Mucosa of stomach (tissue), 1 donor: Measurements from ENCODE around the gene AMIGO1.
"Not testable (repeated sequence)": the region's sequence is repeated elsewhere in the genome, so short reads cannot be mapped to it uniquely, and the experiment has no call there.

Experiments
- H3K27me3 ChIP-seq: one replicate; pipeline ENCODE4 v1.7.0; 2013; ENCODE audit warnings: mild to moderate bottlenecking, low read length; ENCODE audit not compliant: control insufficient read depth, insufficient read depth
- H3K36me3 ChIP-seq: one replicate; pipeline ENCODE4 v1.7.0; 2013; ENCODE audit warnings: low read length; ENCODE audit not compliant: control insufficient read depth, insufficient read depth
- H3K4me1 ChIP-seq: one replicate; pipeline ENCODE4 v1.7.0; 2013; ENCODE audit warnings: mild to moderate bottlenecking, low read length; ENCODE audit not compliant: control insufficient read depth, insufficient read depth
- H3K4me3 ChIP-seq: one replicate; pipeline ENCODE4 v1.7.0; 2013; ENCODE audit warnings: low read length
- H3K9ac ChIP-seq: one replicate; pipeline ENCODE4 v1.7.0; 2013; ENCODE audit warnings: mild to moderate bottlenecking, low read length, moderate library complexity
- H3K9me3 ChIP-seq: one replicate; pipeline ENCODE4 v1.7.0; 2013; ENCODE audit warnings: mild to moderate bottlenecking, low read length, moderate library complexity; ENCODE audit not compliant: control insufficient read depth
- donor health status: Pancreatic carcinoma.

The AMIGO1 gene

GRCh38 chr1:109473284-109474057, 36.1 kb downstream of the AMIGO1 start:
- H3K4me3 ChIP-seq, H3K9ac ChIP-seq: not testable (repeated sequence)

GRCh38 chr1:109472779-109473178, 36.7 kb downstream of the AMIGO1 start:
- Histone ChIP-seq H3K4me3 (no peak overlapping the region), H3K9me3 (no peaks in the 10 kb centered on the region), H3K4me1 (no peaks in the 10 kb centered on the region), H3K27me3 (peaks cover 7% of the 10 kb centered on the region), H3K36me3 (no peaks in the 10 kb centered on the region), H3K9ac (no peak overlapping the region)

More at GRCh38 chr1:109473284-109474057, 36.1 kb downstream of the AMIGO1 start:
- not testable (repeated sequence) for H3K4me1 ChIP-seq, H3K9me3 ChIP-seq, H3K36me3 ChIP-seq, H3K27me3 ChIP-seq

- H3K9me3 ChIP-seq: no peaks in the 10 kb centered on the region
- H3K36me3 ChIP-seq: no peaks in the 10 kb centered on the region
- H3K27me3 ChIP-seq: peaks cover 26% of the 10 kb centered on the region
- no peak overlapping the region for H3K4me3 ChIP-seq
- H3K4me1 ChIP-seq: no peaks in the 10 kb centered on the region
- no peak overlapping the region for H3K9ac ChIP-seq
These were observed 39.3 kb downstream of the AMIGO1 start for GRCh38 chr1:109470245-109470644.

- no peaks in the 10 kb centered on the region for H3K9me3 ChIP-seq
- no peak overlapping the region for H3K9ac ChIP-seq
- H3K27me3 ChIP-seq: peaks cover 36% of the 10 kb centered on the region
- no peaks in the 10 kb centered on the region for H3K36me3 ChIP-seq
- H3K4me3 ChIP-seq: no peak overlapping the region
- no peaks in the 10 kb centered on the region for H3K4me1 ChIP-seq
These were observed 40.6 kb downstream of the AMIGO1 start for GRCh38 chr1:109468903-109469302.

GRCh38 chr1:109468061-109468460, 41.5 kb downstream of the AMIGO1 start:
- peaks cover 40% of the 10 kb centered on the region for H3K27me3 ChIP-seq

GRCh38 chr1:109467301-109467777, 42.2 kb downstream of the AMIGO1 start:
- no peak overlapping the region for H3K9ac ChIP-seq
- H3K9me3 ChIP-seq: no peaks in the 10 kb centered on the region
- H3K4me3 ChIP-seq: no peak overlapping the region
- H3K27me3 ChIP-seq: peaks cover 44% of the 10 kb centered on the region
- no peaks in the 10 kb centered on the region for H3K4me1 ChIP-seq
- no peaks in the 10 kb centered on the region for H3K36me3 ChIP-seq

More at GRCh38 chr1:109468061-109468460, 41.5 kb downstream of the AMIGO1 start:
- H3K9me3 ChIP-seq: no peaks in the 10 kb centered on the region
- no peak overlapping the region for H3K4me3 ChIP-seq
- H3K9ac ChIP-seq: no peak overlapping the region
- H3K36me3 ChIP-seq: no peaks in the 10 kb centered on the region
- H3K4me1 ChIP-seq: no peaks in the 10 kb centered on the region

GRCh38 chr1:109466452-109467300, 42.9 kb downstream of the AMIGO1 start, which contains the start of gene SYPL2:
Gene SYPL2, plus strand, starts transcription at chr1:109466546. Its CDS starts 298 bp downstream, at chr1:109466844.
- peak within 1 kb of the TSS; percentile 26 for H3K9ac ChIP-seq
- no peaks in the 10 kb centered on the region for H3K9me3 ChIP-seq
- H3K27me3 ChIP-seq: peaks cover 42% of the 10 kb centered on the region
- peak within 1 kb of the TSS; percentile 7 for H3K4me3 ChIP-seq
- H3K4me1 ChIP-seq: no peaks in the 10 kb centered on the region
- no peaks in the 10 kb centered on the region for H3K36me3 ChIP-seq

- Histone ChIP-seq H3K9me3 (no peaks in the 10 kb centered on the region), H3K4me3 (peak overlapping the region; percentile 7), H3K27me3 (peaks cover 42% of the 10 kb centered on the region), H3K4me1 (no peaks in the 10 kb centered on the region), H3K36me3 (no peaks in the 10 kb centered on the region), H3K9ac (peak overlapping the region; percentile 26)
These were observed 43.4 kb downstream of the AMIGO1 start for GRCh38 chr1:109466125-109466451.

- H3K9ac ChIP-seq: no peak overlapping the region
- H3K4me1 ChIP-seq: no peaks in the 10 kb centered on the region
- peaks cover 1% of the 10 kb centered on the region for H3K27me3 ChIP-seq
- no peak overlapping the region for H3K4me3 ChIP-seq
- H3K36me3 ChIP-seq: no peaks in the 10 kb centered on the region
- no peaks in the 10 kb centered on the region for H3K9me3 ChIP-seq
These were observed 51.7 kb downstream of the AMIGO1 start for GRCh38 chr1:109457819-109458218.

- Histone ChIP-seq H3K9ac (no peak overlapping the region), H3K4me1 (no peaks in the 10 kb centered on the region), H3K9me3 (no peaks in the 10 kb centered on the region), H3K27me3 (peaks cover 4% of the 10 kb centered on the region), H3K36me3 (no peaks in the 10 kb centered on the region), H3K4me3 (no peak overlapping the region)
These were observed 54.9 kb downstream of the AMIGO1 start for GRCh38 chr1:109454497-109455133.
